Mucosa of descending colon (tissue), 3 donors: ENCODE measurements around the gene KRTAP10-4. TPM values are rescaled to one million over a fixed set of nuclear protein-coding genes. Genes with fewer than 3 reads are reported as not detected.
"Not testable (repeated sequence)": the region's sequence is repeated elsewhere in the genome, so short reads cannot be mapped to it uniquely, and the experiment has no call there.

Source experiments
- ATAC-seq: fragments of 200-7000 bp; cut with Tn5 transposase; one replicate; pipeline ENCODE4 v1.9.1; 2020; ENCODE audit warnings: mild to moderate bottlenecking, moderate library complexity
- DNase-seq, 3 donors: peaks; one replicate each; pipeline ENCODE4 v3.0.0-alpha.2; 2020
- H3K36me3 ChIP-seq: fragments of 200-600 bp; one replicate; pipeline ENCODE4 v1.8.0; 2021; ENCODE audit warnings: low read depth, mild to moderate bottlenecking
- H3K4me1 ChIP-seq: fragments of 200-600 bp; one replicate; pipeline ENCODE4 v1.8.0; 2021; ENCODE audit warnings: low read depth, mild to moderate bottlenecking
- H3K4me3 ChIP-seq: fragments of 200-600 bp; one replicate; pipeline ENCODE4 v1.8.0; 2021; ENCODE audit warnings: mild to moderate bottlenecking
- H3K9me3 ChIP-seq: fragments of 200-600 bp; one replicate; pipeline ENCODE4 v1.8.0; 2021; ENCODE audit warnings: mild to moderate bottlenecking
- CTCF ChIP-seq: fragments of 200-600 bp; IDR thresholded peaks from one replicate; pipeline ENCODE4 v1.8.0; 2022; ENCODE audit warnings: antibody characterized with exemption, mild to moderate bottlenecking
- intact Hi-C, 2 donors: fragments of 100-400 bp; cut with DNase I in 1 of 2; cut with micrococcal nuclease in 1 of 2; formaldehyde crosslinking; loops; one replicate each; pipeline versions ENCODE4 v1.11.0 to v1.11.1; 2022; cut with DNase I, micrococcal nuclease
- total RNA-seq, 3 donors: library from RNA; stranded (reverse); fragmentation: NEBNext Ultra II Directional in 2 of 3; extraction: Animal tissue kit (Norgen Biotek cat#: 25700) in 2 of 3; gene quantifications; one replicate each; pipeline versions ENCODE4 v1.2.1 to v1.2.4, GENCODE V29; 2021 to 2023
- donor health status: DM: no; HTN: no; CAD: no; lungs with moderate emphysema.
- donor health status: DM: no; HTN: no; CAD: no.
- donor health status: DM: no; HTN: yes; CAD: no.

The KRTAP10-4 gene
- total RNA-seq, 3 donors from 2014 or later: not detected

- no peak for TF ChIP-seq CTCF
- ATAC-seq (no peak), DNase-seq (no peak)
- H3K9me3 ChIP-seq: no peaks in the 10 kb centered on the region
- intact Hi-C loops: no loop called here
- no peaks in the 10 kb centered on the region for H3K4me1 ChIP-seq
- no peaks in the 10 kb centered on the region for H3K36me3 ChIP-seq
- H3K4me3 ChIP-seq: no peak overlapping the region
These were observed 24.5 kb downstream of the KRTAP10-4 start for GRCh38 chr21:44598061-44598460.

GRCh38 chr21:44599264-44600029, 25.9 kb downstream of the KRTAP10-4 start:
- DNase-seq (no peak), ATAC-seq (no peak)
- TF ChIP-seq CTCF: no peak
- intact Hi-C loops: no loop called here
- no peaks in the 10 kb centered on the region for H3K4me1 ChIP-seq
- H3K4me3 ChIP-seq: no peak overlapping the region
- no peaks in the 10 kb centered on the region for H3K36me3 ChIP-seq
- H3K9me3 ChIP-seq: no peaks in the 10 kb centered on the region

GRCh38 chr21:44600118-44600978, 26.8 kb downstream of the KRTAP10-4 start, which contains the start of gene KRTAP10-7:
Gene KRTAP10-7, plus strand, starts transcription at chr21:44600597. Its CDS starts 25 bp downstream, at chr21:44600622.
- H3K36me3 ChIP-seq, H3K9me3 ChIP-seq, H3K4me1 ChIP-seq, DNase-seq, H3K4me3 ChIP-seq, ATAC-seq, intact Hi-C loops: not testable (repeated sequence)

GRCh38 chr21:44601091-44601490, 27.6 kb downstream of the KRTAP10-4 start:
- peak; percentile 29 for ATAC-seq
- intact Hi-C loops, H3K9me3 ChIP-seq, H3K4me1 ChIP-seq, H3K4me3 ChIP-seq, DNase-seq, H3K36me3 ChIP-seq: not testable (repeated sequence)

GRCh38 chr21:44601596-44602462, 28.3 kb downstream of the KRTAP10-4 start:
- no peaks in the 10 kb centered on the region for H3K36me3 ChIP-seq
- ATAC-seq: no peak
- no peaks in the 10 kb centered on the region for H3K4me1 ChIP-seq
- intact Hi-C loops: no loop called here
- H3K4me3 ChIP-seq: no peak overlapping the region
- no peaks in the 10 kb centered on the region for H3K9me3 ChIP-seq
- TF ChIP-seq CTCF: no peak
- no peak for DNase-seq

- H3K4me3 ChIP-seq: no peak overlapping the region
- DNase-seq (no peak), ATAC-seq (no peak)
- H3K9me3 ChIP-seq: no peaks in the 10 kb centered on the region
- no peaks in the 10 kb centered on the region for H3K36me3 ChIP-seq
- intact Hi-C loops: no loop called here
- H3K4me1 ChIP-seq: no peaks in the 10 kb centered on the region
- no peak for TF ChIP-seq CTCF
These were observed 28.9 kb downstream of the KRTAP10-4 start for GRCh38 chr21:44602463-44602850.
